Measurements from ENCODE around the gene PLOD2. TPM values are rescaled to one million over a fixed set of nuclear protein-coding genes. Genes with fewer than 3 reads are reported as not detected.

Gene PLOD2
- total and polyA plus RNA-seq, 2 of the 4 experiments (the other 2 are of a cell fraction), result 84.0 to 117 TPM

GRCh38 chr3:146117406-146118285, 43.3 kb downstream of the PLOD2 start:
- Histone ChIP-seq H2AK9ac (replicated peaks; ENCODE audit: low read depth, low read length, poor library complexity) (no peak overlapping the region), H3K56ac (ENCODE audit: extremely low read depth, insufficient read depth, low read length) (no peak overlapping the region), H2BK5ac (ENCODE audit: low read depth, low read length, poor library complexity, severe bottlenecking) (peak overlapping the region; percentile 57), H3K4me1 (ENCODE audit: control insufficient read depth, insufficient read depth, low read length) (peaks cover 6% of the 10 kb centered on the region), H4K5ac (ENCODE audit: low read depth, low read length) (peak overlapping the region; percentile 14; the same call in 1 of the 2 replicates), H3K23ac (ENCODE audit: low read depth, low read length) (no peak overlapping the region), H3K27me3 (ENCODE audit: control insufficient read depth, insufficient read depth, low read length) (no peaks in the 10 kb centered on the region), H3K4me3 (ENCODE audit: insufficient read depth, low read depth, low read length) (no peak overlapping the region), H3K27ac (ENCODE audit: insufficient read depth, low read length) (peak overlapping the region; percentile 57; the same call in 1 of the 2 replicates), H3K4me2 (ENCODE audit: low read depth, low read length) (no peak overlapping the region), H3K79me1 (ENCODE audit: low read depth in 1 of 2, low read length in 2 of 2) (peaks cover 15 to 25% of the 10 kb centered on the region in 2 experiments), H3K18ac (ENCODE audit: low read depth, low read length) (peak overlapping the region; percentile 68; the same call in 1 of the 2 replicates), H3K9ac (ENCODE audit: low read depth, low read length) (no peak overlapping the region), H2BK15ac (ENCODE audit: low read depth, low read length) (no peak overlapping the region; the same call in 2 of the 3 replicates), H3K4ac (ENCODE audit: low read depth, low read length) (peak overlapping the region; percentile 42; the same call in 1 of the 2 replicates), H3K9me1 (ENCODE audit: insufficient read depth, low read length) (peaks cover 4% of the 10 kb centered on the region), H2BK20ac (ENCODE audit: low read depth, low read length) (peak overlapping the region; percentile 79), H2AFZ (replicated peaks; ENCODE audit: low read length, poor library complexity) (no peak overlapping the region), H4K91ac (ENCODE audit: insufficient read depth, low read depth, low read length) (no peak overlapping the region), H4K20me1 (ENCODE audit: insufficient read depth, low read length) (no peaks in the 10 kb centered on the region), H3K36me3 (ENCODE audit: control insufficient read depth, insufficient read depth, low read length) (peaks cover 16% of the 10 kb centered on the region), H2BK120ac (ENCODE audit: low read depth, low read length) (0 out of 2 replicates have a peak overlapping the region, but pooled peaks have one; percentile 51), H3K9me3 (ENCODE audit: control insufficient read depth, insufficient read depth, low read length) (0 out of 2 replicates have a peak, but pooled peaks cover 4% of the 10 kb centered on the region), H2AK5ac (ENCODE audit: low read depth, low read length) (no peak overlapping the region), H4K8ac (ENCODE audit: low read depth in 2 of 2, low read length in 2 of 2) (peak overlapping the region in 1 of 2 experiments; percentile 41; a peak in 1 of 4 replicates), H3K14ac (replicated peaks; ENCODE audit: low read depth, low read length) (peak overlapping the region; percentile 77)
- intact Hi-C loops (cut with micrococcal nuclease) (no loop called here), in situ Hi-C loops (cut with MboI; ENCODE audit: low sequenced_read_pairs) (no loop called here), dilution Hi-C loops (cut with HindIII; ENCODE audit: low sequenced_read_pairs, unreplicated experiment) (no loop called here)
- no CpG with 5 or more reads among the region's 2 CpGs for WGBS, 2 experiments (ENCODE audit: extremely low coverage in 2 of 2, insufficient read length in 1 of 2)
- no TSS peak for BruUV-seq (replicated peaks)
- ChIA-PET CTCF (interaction anchor here (0.8 to 1.3 kb wide), 2 partner anchors 12 to 209 kb away, joined by 3 read pairs; no protein-coding TSS in a partner anchor), POLR2A (ENCODE audit: unreplicated experiment) (interaction anchor here (0.7 kb wide), 1 partner anchor 134 kb away, joined by 3 read pairs; no protein-coding TSS in a partner anchor)
- DNase-seq, result peak; percentile 97
- peak; percentile 88 for ATAC-seq (ENCODE audit: low read depth)
- TF ChIP-seq FOS (IDR thresholded peaks at IDR 0.05; ENCODE audit: low read depth, low read length) (peak; percentile 42; the same call in 1 of the 2 replicates), CHD1 (IDR thresholded peaks at IDR 0.05; ENCODE audit: low read depth, low read length) (no peak), NFE2L2 (IDR thresholded peaks at IDR 0.05; ENCODE audit: low read depth, low read length) (no peak), BHLHE40 (IDR thresholded peaks at IDR 0.05; ENCODE audit: low read depth, low read length) (no peak), RFX5 (IDR thresholded peaks at IDR 0.05; ENCODE audit: low read depth, low read length) (no peak), MXI1 (IDR thresholded peaks at IDR 0.05; ENCODE audit: borderline replicate concordance, low read depth, low read length) (no peak), RAD21 (IDR thresholded peaks at IDR 0.05; ENCODE audit: low read length) (no peak), RCOR1 (IDR thresholded peaks at IDR 0.05; ENCODE audit: insufficient replicate concordance, low read length) (no peak), POLR2A (IDR thresholded peaks at IDR 0.05; ENCODE audit: low read depth, low read length) (no peak), MAFK (IDR thresholded peaks at IDR 0.05; ENCODE audit: low read depth, low read length) (peak; percentile 61), CEBPB (IDR thresholded peaks at IDR 0.05; ENCODE audit: low read depth, low read length) (peak; percentile 46), SMC3 (IDR thresholded peaks at IDR 0.05; ENCODE audit: low read depth, low read length) (no peak), USF2 (IDR thresholded peaks at IDR 0.05; ENCODE audit: low read depth, low read length) (no peak), ELK1 (IDR thresholded peaks at IDR 0.05; ENCODE audit: borderline replicate concordance, low read depth, low read length) (no peak)

Data from IMR-90 (cell line).